Lower lobe of right lung (tissue), 2 donors: ENCODE measurements around the gene SYS1. TPM values are rescaled to one million over a fixed set of nuclear protein-coding genes. Genes with fewer than 3 reads are reported as not detected.
A peak's percentile ranks its signal among the peaks of the same experiment; 100 is the strongest.

Experiments
- ATAC-seq, 2 donors: fragments of 200-7000 bp; cut with Tn5 transposase; one replicate each; pipeline ENCODE4 v1.9.1; 2020 to 2022; ENCODE audit warnings: mild to moderate bottlenecking in 2 of 2, moderate library complexity in 2 of 2
- DNase-seq: peaks from one replicate; pipeline ENCODE4 v3.0.0-alpha.2; 2020
- H3K27ac ChIP-seq: fragments of 200-600 bp; one replicate; pipeline ENCODE4 v1.8.0; 2022
- H3K27me3 ChIP-seq: fragments of 200-600 bp; one replicate; pipeline ENCODE4 v1.8.0; 2022; ENCODE audit warnings: low read depth
- H3K36me3 ChIP-seq: fragments of 200-600 bp; one replicate; pipeline ENCODE4 v1.8.0; 2022; ENCODE audit warnings: mild to moderate bottlenecking
- H3K4me1 ChIP-seq: fragments of 200-600 bp; one replicate; pipeline ENCODE4 v1.8.0; 2022
- H3K4me3 ChIP-seq: fragments of 200-600 bp; one replicate; pipeline ENCODE4 v1.8.0; 2022; ENCODE audit warnings: mild to moderate bottlenecking
- H3K9me3 ChIP-seq: fragments of 200-600 bp; one replicate; pipeline ENCODE4 v1.8.0; 2022
- intact Hi-C: fragments of 100-400 bp; cut with DNase I; formaldehyde crosslinking; loops from one replicate; pipeline ENCODE4 v1.11.0; 2022
- total RNA-seq: library from RNA; stranded (reverse); fragmentation: NEBNext Ultra II Directional; extraction: Animal tissue kit (Norgen Biotek cat#: 25700); gene quantifications from one replicate; pipeline ENCODE4 v1.2.1, GENCODE V29; 2021
- TF ChIP-seq, protein P1 (sequence below): fragments of 200-600 bp; IDR thresholded peaks from one replicate; pipeline ENCODE4 v1.8.0; 2022; ENCODE audit warnings: antibody characterized with exemption, mild to moderate bottlenecking
- donor health status: DM: no; HTN: yes; CAD: no; lungs with severe emphysema.

Gene SYS1
- total RNA-seq, 1 donor from 2014 or later = 69.3 TPM

DNA sequence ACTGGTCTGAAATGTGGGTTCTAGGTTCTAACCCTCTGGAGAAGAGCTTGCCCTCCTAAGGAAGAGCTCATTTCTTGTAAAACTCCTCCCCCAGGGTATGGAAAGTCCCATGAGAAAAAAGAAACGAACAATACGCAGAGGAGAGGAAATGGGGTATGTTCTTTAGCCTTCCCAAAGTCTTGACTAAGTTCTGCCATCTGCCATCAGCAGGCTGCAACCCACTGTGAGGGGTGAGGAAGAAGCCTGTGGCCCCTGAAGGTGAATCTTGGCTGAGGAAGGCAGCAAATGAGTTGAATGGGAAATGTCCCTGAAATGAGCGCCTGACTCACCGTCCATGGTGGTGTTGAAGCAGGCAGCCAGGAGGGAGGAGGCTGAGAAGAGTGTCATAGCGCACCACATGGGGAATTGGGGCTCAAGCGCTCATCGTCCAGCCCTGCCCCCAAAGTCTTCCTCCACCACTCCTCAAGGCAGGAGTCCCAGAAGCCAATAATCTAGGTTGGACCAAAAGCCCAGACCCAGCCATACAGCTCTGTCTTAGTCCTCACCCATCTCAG, 44.5 kb upstream of the SYS1 start:
- ATAC-seq (no peak), DNase-seq (no peak)
- Histone ChIP-seq H3K9me3 (no peaks in the 10 kb centered on the region), H3K27me3 (peaks cover 28% of the 10 kb centered on the region), H3K4me1 (no peaks in the 10 kb centered on the region), H3K27ac (no peak overlapping the region), H3K36me3 (no peaks in the 10 kb centered on the region), H3K4me3 (no peak overlapping the region)
- TF ChIP-seq, protein P1, sequence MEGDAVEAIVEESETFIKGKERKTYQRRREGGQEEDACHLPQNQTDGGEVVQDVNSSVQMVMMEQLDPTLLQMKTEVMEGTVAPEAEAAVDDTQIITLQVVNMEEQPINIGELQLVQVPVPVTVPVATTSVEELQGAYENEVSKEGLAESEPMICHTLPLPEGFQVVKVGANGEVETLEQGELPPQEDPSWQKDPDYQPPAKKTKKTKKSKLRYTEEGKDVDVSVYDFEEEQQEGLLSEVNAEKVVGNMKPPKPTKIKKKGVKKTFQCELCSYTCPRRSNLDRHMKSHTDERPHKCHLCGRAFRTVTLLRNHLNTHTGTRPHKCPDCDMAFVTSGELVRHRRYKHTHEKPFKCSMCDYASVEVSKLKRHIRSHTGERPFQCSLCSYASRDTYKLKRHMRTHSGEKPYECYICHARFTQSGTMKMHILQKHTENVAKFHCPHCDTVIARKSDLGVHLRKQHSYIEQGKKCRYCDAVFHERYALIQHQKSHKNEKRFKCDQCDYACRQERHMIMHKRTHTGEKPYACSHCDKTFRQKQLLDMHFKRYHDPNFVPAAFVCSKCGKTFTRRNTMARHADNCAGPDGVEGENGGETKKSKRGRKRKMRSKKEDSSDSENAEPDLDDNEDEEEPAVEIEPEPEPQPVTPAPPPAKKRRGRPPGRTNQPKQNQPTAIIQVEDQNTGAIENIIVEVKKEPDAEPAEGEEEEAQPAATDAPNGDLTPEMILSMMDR = no peak
- intact Hi-C loops = loop anchor here (5.0 kb wide), 1 partner anchor 119 kb away; no protein-coding TSS in a partner anchor

DNA sequence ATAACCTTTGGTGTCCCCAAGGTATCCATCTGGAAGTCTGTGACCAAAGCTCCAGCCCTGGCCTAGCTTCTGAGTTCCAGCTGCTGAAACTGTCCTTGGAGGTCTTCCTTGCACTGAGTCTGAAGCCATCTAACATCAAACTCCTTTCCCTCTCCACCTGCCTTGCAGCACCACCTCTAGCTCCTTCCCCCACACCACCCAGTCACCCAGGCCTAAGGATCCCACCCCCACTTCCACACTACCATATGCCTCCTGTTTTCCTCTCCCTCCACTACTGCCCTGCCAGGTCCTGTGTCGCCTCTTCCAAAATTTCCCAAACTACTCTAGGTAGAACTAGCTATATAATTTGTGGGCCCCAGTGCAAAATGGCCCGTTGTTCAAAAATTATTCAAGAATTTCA, 44.0 kb upstream of the SYS1 start:
- H3K27ac ChIP-seq = no peak overlapping the region
- intact Hi-C loops = loop anchor here (5.0 kb wide), 1 partner anchor 118 kb away; no protein-coding TSS in a partner anchor
- TF ChIP-seq, protein P1 = no peak
- DNase-seq (no peak), ATAC-seq (no peak)
- H3K4me3 ChIP-seq = no peak overlapping the region
- peaks cover 23% of the 10 kb centered on the region for H3K27me3 ChIP-seq
- H3K9me3 ChIP-seq = no peaks in the 10 kb centered on the region
- H3K36me3 ChIP-seq = no peaks in the 10 kb centered on the region
- no peaks in the 10 kb centered on the region for H3K4me1 ChIP-seq

DNA sequence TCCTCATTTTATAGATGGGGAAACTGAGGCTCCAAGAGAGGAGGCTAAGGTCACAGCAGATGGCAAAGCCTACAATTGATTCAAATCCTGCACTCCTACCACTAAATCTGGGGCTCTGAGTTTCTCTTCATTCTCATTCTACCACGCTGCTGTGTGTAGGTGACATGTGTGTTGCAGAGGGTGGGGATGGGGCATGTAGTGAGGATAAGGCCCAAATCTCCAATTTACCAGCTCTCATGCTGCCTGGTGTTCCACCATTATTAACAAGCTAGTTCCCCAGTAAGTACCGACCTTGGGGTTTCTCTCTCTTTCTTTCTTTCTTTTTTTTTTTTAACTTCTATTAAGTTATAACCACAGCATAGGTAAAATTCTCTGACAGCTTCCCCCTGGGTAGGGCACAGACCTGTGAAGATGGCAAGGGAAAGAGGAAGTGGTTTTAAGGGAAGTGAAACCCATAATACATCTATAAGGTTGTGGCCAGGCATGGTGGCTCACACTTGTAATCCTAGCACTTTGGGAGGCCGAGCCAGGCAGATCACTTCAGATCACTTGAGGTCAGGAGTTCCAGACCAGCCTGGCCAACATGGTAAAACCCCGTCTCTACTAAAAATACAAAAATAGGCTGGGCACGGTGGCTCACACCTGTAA, 41.9 kb upstream of the SYS1 start:
- intact Hi-C loops = no loop called here
- ATAC-seq (peak in 1 of 2 donors; percentile 31), DNase-seq (no peak)
- no peak overlapping the region for H3K4me3 ChIP-seq
- no peaks in the 10 kb centered on the region for H3K9me3 ChIP-seq
- H3K36me3 ChIP-seq = peaks cover 4% of the 10 kb centered on the region
- TF ChIP-seq, protein P1 = no peak
- no peaks in the 10 kb centered on the region for H3K4me1 ChIP-seq
- no peak overlapping the region for H3K27ac ChIP-seq
- peaks cover 8% of the 10 kb centered on the region for H3K27me3 ChIP-seq

DNA sequence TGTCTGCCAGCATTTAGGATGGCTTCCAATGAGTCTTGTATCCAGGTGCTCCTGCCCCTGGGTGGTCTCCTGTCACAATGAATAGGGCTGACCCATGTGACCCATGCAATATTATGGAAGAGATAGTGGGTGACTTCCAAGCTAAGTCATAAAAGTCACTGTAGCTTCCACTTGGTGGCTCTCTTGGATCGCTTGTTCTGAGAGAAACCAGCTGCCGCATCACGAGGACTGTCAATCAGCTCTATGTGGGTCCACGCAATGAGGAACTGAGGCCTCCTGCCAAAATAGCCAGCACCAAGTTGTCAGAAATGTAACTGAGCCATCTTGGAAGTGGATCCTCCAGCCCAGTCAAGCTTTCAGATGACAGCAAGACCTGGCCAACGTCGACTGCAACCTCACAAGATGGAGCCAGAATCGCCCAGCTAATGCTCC, 40.0 kb upstream of the SYS1 start:
- peak; percentile 69 to 77 for ATAC-seq
- Histone ChIP-seq H3K4me1 (no peaks in the 10 kb centered on the region), H3K36me3 (peaks cover 22% of the 10 kb centered on the region), H3K27me3 (no peaks in the 10 kb centered on the region), H3K9me3 (no peaks in the 10 kb centered on the region), H3K27ac (no peak overlapping the region), H3K4me3 (no peak overlapping the region)
- DNase-seq = peak; percentile 78
- intact Hi-C loops = no loop called here
- TF ChIP-seq, protein P1 = peak; percentile 33

GRCh38 chr20:45323731-45324130, 39.2 kb upstream of the SYS1 start:
- TF ChIP-seq, protein P1 = no peak
- intact Hi-C loops = no loop called here
- no peak overlapping the region for H3K4me3 ChIP-seq

More at GRCh38 chr20:45323731-45324130, 39.2 kb upstream of the SYS1 start:
- Histone ChIP-seq H3K36me3 (peaks cover 30% of the 10 kb centered on the region), H3K4me1 (no peaks in the 10 kb centered on the region), H3K9me3 (no peaks in the 10 kb centered on the region), H3K27me3 (no peaks in the 10 kb centered on the region), H3K27ac (no peak overlapping the region)
- ATAC-seq = peak; percentile 11 to 19
- DNase-seq = no peak
